HG03196 (cell line): ENCODE results near the gene ANKFN1.

Experiments used
- ATAC-seq: cut with Tn5 transposase; IDR thresholded peaks from one replicate; pipeline ENCODE4 v1.9.1; 2021; ENCODE audit not compliant: unreplicated experiment

Gene ANKFN1

GRCh38 chr17:56152874-56153602 lies at the start of gene ANKFN1:
Gene ANKFN1, plus strand, starts transcription at chr17:56153475. Its CDS starts 59,193 bp downstream, at chr17:56212668.
- no peak for ATAC-seq

DNA sequence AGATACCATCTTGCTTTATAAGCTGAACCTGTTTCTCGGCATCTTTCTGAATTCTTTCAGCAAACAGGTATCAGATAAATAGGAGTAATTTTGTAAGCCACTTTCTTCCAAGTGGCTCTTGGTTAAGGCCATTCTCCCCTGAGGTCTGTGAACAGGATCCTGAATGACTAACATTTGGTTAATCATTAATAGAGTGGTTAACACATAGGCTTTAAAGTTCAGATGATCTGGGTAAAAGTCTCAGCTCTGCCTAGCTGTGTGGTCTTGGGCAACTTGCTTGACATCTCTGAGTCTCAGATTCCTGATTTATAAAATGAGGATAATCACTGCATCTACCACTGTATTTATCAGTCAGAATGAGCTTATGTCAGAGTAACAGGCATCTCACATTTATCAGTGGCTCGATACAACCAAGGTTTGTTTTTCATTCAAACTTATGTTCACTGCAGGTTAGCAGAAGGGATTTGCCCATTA lies 44.4 kb upstream of the ANKFN1 start:
- ATAC-seq = peak; percentile 78

DNA sequence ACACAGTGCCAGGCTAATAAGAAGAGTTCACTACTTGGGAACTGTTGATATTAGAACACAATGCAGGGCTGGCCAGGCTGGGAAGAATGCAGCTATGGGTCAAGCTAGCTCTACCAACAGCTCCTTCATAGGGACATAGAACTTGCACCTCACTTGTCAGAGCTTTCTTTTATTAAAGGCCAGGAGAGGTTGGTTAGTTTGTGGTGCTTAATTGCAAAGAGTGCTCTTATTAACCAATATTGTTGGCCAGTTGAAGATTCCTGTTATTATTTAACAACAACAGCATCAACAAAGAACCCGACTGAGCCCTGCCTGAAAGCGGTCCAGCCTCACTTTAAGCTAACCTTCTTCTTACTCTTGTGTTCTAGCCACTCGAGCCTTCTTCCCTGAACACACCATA lies 43.4 kb upstream of the ANKFN1 start:
- ATAC-seq = no peak

- no peak for ATAC-seq
Observed at GRCh38 chr17:56110463-56111135, 42.7 kb upstream of the ANKFN1 start.

- no peak for ATAC-seq
Observed at GRCh38 chr17:56111706-56112485, 41.4 kb upstream of the ANKFN1 start.

- ATAC-seq = no peak
Observed at GRCh38 chr17:56113486-56113885, 39.8 kb upstream of the ANKFN1 start.

DNA sequence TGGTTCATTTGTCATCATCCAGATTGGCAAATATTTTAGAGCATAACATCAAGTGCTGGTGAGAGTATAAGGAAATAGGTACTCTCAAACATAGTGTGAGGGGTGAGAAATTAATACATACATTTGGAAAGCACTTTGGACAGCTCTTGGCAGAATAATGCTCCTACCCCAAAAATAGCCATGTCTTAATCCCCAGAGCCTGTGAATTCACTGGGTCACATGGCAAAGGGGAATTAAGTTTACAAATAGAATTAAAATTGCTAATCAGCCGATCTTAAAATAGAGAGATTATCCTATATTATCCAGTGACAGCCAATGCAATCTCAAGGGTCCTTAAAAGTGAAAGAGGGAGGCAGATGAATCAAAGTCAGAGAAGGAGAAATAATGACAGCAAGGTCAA lies 38.8 kb upstream of the ANKFN1 start:
- no peak for ATAC-seq

GRCh38 chr17:56119191-56119590 lies 34.1 kb upstream of the ANKFN1 start:
- ATAC-seq = no peak

DNA sequence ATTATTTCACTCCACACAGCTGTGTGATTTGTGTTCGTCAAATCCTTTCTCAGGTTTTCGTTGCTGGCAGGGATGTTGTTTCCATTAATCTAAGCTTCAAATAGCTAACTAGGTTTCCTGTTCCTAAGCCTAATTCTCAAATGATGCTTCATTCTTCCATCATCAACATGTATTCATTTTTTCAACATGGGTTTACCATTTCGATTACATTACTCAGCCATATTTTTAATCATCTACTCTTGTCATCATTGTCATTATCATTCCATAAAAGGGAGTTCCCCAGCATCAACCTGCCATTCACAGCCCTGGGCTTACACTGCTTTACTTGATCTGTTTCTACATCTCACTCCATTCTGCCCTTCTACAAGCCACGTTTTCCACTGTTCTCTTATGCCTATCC lies 33.3 kb upstream of the ANKFN1 start:
- ATAC-seq = no peak

GRCh38 chr17:56121191-56122051 lies 31.9 kb upstream of the ANKFN1 start:
- no peak for ATAC-seq

GRCh38 chr17:56125830-56126819 lies 27.1 kb upstream of the ANKFN1 start:
- no peak for ATAC-seq

DNA sequence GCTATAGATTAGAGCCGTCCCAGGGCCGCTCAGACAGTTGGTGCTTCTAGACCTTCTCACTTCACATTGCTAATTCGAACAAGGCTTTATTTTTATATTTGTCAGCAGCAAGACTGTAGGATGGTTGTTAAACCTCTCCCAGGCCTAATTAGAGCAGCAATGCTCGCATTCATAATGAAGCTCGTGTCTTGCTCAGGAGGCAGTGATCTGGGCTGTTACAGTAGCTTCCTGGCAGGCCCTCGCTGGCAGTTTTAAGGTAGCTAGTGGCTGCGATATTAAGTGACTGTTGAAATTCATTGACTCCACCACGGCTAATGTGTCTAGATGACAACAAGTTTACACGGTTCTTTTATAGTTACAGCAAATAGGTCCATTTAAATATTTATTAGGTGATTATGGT lies 23.2 kb upstream of the ANKFN1 start:
- no peak for ATAC-seq

GRCh38 chr17:56130631-56131030 lies 22.6 kb upstream of the ANKFN1 start:
- ATAC-seq = no peak

- no peak for ATAC-seq
Observed at GRCh38 chr17:56131431-56131830, 21.8 kb upstream of the ANKFN1 start.

GRCh38 chr17:56136301-56136700 lies 17.0 kb upstream of the ANKFN1 start:
- no peak for ATAC-seq

DNA sequence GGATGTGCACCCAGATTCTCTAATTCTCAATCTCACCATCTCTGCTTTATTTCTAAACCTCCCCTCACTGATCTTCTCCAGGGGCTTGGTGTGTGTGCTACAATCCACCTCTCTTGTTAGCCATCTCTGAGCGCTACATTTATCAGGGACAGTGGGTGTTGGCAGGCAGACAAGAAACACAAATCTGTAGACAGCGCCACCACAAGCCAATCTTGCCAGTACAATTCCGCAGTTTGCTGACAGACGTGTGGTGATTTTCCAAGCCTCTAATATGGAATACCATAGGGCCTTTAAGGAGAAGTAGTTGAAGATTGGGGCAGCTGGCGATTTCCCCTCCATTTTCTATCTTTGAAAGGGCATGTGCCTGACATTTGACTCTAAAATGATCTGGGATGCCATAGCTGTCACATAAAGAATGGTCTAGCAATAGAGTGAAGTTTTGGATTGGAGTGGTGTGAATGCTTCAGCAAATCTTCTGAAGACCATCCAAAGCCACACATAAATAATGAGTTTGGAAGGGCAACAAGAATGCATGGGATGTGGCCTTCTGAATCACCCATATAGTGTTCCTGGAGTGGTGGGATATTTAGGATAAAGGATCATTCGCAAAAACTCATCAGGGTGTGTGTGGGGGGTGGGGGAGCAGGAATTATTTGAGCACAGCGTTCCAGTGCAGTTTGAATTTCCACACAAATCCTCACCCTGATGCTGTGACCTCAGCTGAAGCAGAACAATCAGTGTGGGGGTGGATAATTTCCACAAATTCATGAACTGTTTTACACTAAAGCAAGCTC lies 12.0 kb upstream of the ANKFN1 start:
- no peak for ATAC-seq

- ATAC-seq = no peak
Observed at GRCh38 chr17:56142325-56142724, 10.9 kb upstream of the ANKFN1 start.

GRCh38 chr17:56142781-56143180 lies 10.5 kb upstream of the ANKFN1 start:
- no peak for ATAC-seq

- ATAC-seq = no peak
Observed at GRCh38 chr17:56144223-56144622, 9.1 kb upstream of the ANKFN1 start.
